ENCODE measurements around the gene ZNF668. TPM values are rescaled to one million over a fixed set of nuclear protein-coding genes. Genes with fewer than 3 reads are reported as not detected.
A peak's percentile ranks its signal among the peaks of the same experiment; 100 is the strongest.

Gene ZNF668
- total and polyA plus RNA-seq, 2 of the 13 experiments (the other 11 are each of a cell fraction or from before 2014, with no cell fraction given), result 3.8 to 9.8 TPM

GRCh38 chr16:31085411-31085810, 11.4 kb upstream of the ZNF668 start:
- TF ChIP-seq POLR2A (IDR thresholded peaks at IDR 0.05; ENCODE audit: insufficient read depth in 1 of 2, low read depth in 2 of 2, low read length in 2 of 2) (0 out of 4 replicates have a peak, but pooled peaks of 1 of the 2 experiments have one; percentile 3), CENPBD1 (CRISPR knock-in tag; IDR thresholded peaks at IDR 0.05; ENCODE audit: borderline replicate concordance, low read depth) (no peak), ZNF564 (CRISPR knock-in tag; IDR thresholded peaks at IDR 0.05) (no peak), HNRNPL (IDR thresholded peaks at IDR 0.05; ENCODE audit: low read depth, low read length) (no peak), KAT8 (CRISPR knock-in tag; IDR thresholded peaks at IDR 0.05) (no peak), BRF2 (CRISPR knock-in tag; IDR thresholded peaks at IDR 0.05) (no peak)
- H3K4me2 ChIP-seq (ENCODE audit: low read depth, low read length), result no peak overlapping the region
- H4K20me1 ChIP-seq (ENCODE audit: insufficient read depth, low read length), result no peaks in the 10 kb centered on the region; the same call in 1 of the 2 replicates
- no peak overlapping the region for H2AFZ ChIP-seq (ENCODE audit: low read length)
- H3K9ac ChIP-seq (ENCODE audit: insufficient read depth, low read depth, low read length), result no peak overlapping the region
- ChIA-PET POLR2A (interaction anchor here (3.3 kb wide), 1 partner anchor 11 kb away, joined by 17 read pairs; the partner anchor contains the start of genes ZNF646 and ZNF668), CTCF (ENCODE audit: low intra/inter-chr PET ratio, low total read pairs) (no interaction called here)
- ATAC-seq, result no peak
- in situ Hi-C loops (cut with HindIII; ENCODE audit: extremely low pct_ligation_motif_present, low pct_unique_long_range_greater_than_20kb) (no loop called here), intact Hi-C loops (cut with micrococcal nuclease; ENCODE audit: unreplicated experiment) (no loop called here)
- H3K4me3 ChIP-seq (replicated peaks in 1 of 3; ENCODE audit: insufficient read depth in 1 of 3, low read depth in 2 of 3, low read length in 3 of 3), result no peak overlapping the region
- DNase-seq (ENCODE audit: low spot score), result no peak
- no peaks in the 10 kb centered on the region for H3K27me3 ChIP-seq (ENCODE audit: control insufficient read depth in 1 of 2, insufficient read depth in 2 of 2, low read length in 2 of 2)
- H3K36me3 ChIP-seq (replicated peaks in 1 of 2; ENCODE audit: control insufficient read depth in 1 of 2, insufficient read depth in 2 of 2, low read length in 2 of 2), result peaks cover 16 to 26% of the 10 kb centered on the region in 2 experiments
- no peaks in the 10 kb centered on the region for H3K9me3 ChIP-seq (ENCODE audit: low read length)
- no peaks in the 10 kb centered on the region for H3K4me1 ChIP-seq (ENCODE audit: insufficient read depth, low read length)
- peaks cover 2% of the 10 kb centered on the region for H3K79me2 ChIP-seq (ENCODE audit: insufficient read depth, low read length)
- 94% methylated on average over 8 of the region's 8 CpGs for WGBS (ENCODE audit: low lambda C conversion rate)
- no TSS peak for BruUV-seq (replicated peaks)
- FAIRE-seq, result no peak
- no peak overlapping the region for H3K27ac ChIP-seq (ENCODE audit: extremely low read length, insufficient read depth, low read length)

Measured in HepG2 (cell line).